Large intestine (tissue), 3 donors: ENCODE data around the gene LY6G6F. TPM values are rescaled to one million over a fixed set of nuclear protein-coding genes. Genes with fewer than 3 reads are reported as not detected.
A peak's percentile ranks its signal among the peaks of the same experiment; 100 is the strongest.

Experiments used
- DNase-seq, 2 donors: peaks; one replicate each; pipeline versions ENCODE4 v3.0.0 to v3.0.0-alpha.2; 2013
- H3K27ac ChIP-seq: one replicate; pipeline ENCODE4 v1.5.1; 2013; ENCODE audit warnings: low read length
- H3K27me3 ChIP-seq: 2 replicates; pipeline ENCODE4 v1.6.1; 2013; ENCODE audit warnings: low read length; ENCODE audit not compliant: control insufficient read depth, insufficient read depth
- H3K36me3 ChIP-seq: 2 replicates; pipeline ENCODE4 v1.6.1; 2013; ENCODE audit warnings: low read length; ENCODE audit not compliant: control insufficient read depth, insufficient read depth
- H3K4me1 ChIP-seq: one replicate; pipeline ENCODE4 v1.6.1; 2013; ENCODE audit warnings: low read length; ENCODE audit not compliant: control insufficient read depth, insufficient read depth
- H3K4me3 ChIP-seq: one replicate; pipeline ENCODE4 v1.5.1; 2013; ENCODE audit warnings: low read length
- H3K9me3 ChIP-seq: one replicate; pipeline ENCODE4 v1.6.1; 2013; ENCODE audit warnings: mild to moderate bottlenecking, low read depth, low read length, moderate library complexity; ENCODE audit not compliant: control insufficient read depth
- WGBS: methylation state at CpG from one replicate; pipeline ENCODE4 v1.1.5; 2013; ENCODE audit warnings: low lambda C conversion rate; ENCODE audit not compliant: insufficient coverage; 5-methylcytosine and 5-hydroxymethylcytosine counted together
- polyA plus RNA-seq: library from polyadenylated mRNA; unstranded; fragments of 120-200 nt; gene quantifications from one replicate; pipeline ENCODE4 v1.2.1, GENCODE V29; 2013

LY6G6F gene
- polyA plus RNA-seq, 1 donor: 0.07 TPM

DNA sequence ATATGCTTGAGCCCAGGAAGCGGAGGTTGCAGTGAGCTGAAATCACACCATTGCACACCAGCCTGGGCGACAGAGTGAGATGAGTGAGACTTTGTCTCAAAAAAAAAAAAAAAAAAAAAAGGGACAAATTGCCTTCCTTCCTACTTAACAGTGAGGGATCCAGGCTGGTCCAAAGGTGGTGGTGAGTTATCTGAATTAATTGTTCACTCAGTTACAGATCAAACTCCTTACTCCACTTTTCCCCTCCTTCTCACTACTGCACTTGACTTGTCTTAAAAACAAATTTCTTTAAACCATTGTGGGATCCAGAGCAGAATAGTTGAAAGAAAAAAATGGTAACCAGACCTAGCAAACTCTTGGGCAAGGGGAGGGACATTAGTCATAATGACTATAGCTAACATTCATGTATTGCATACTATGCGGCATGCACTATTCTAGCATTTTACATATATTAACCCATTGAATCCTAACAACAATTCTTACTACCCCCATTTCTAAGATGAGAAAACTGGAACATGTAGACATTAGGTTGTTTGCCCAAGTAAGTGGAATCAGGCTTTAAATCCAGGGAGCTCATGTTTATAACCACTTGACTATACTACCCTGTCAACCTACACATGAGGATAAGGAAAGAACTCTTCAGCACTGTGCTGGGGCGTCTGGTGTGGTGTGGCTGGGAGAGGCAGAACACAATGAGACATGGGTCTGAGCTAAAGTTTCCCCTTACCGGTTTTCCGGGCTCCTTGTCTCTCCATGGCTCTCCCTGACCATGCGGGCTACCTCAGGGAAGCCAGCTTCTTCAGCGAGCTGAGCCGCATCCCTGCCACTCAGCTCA, 43.3 kb upstream of the LY6G6F start:
- Histone ChIP-seq H3K36me3 (peaks cover 29% of the 10 kb centered on the region), H3K9me3 (no peaks in the 10 kb centered on the region), H3K27me3 (no peaks in the 10 kb centered on the region), H3K4me1 (peaks cover 38% of the 10 kb centered on the region), H3K27ac (peak overlapping the region; percentile 97), H3K4me3 (peak overlapping the region; percentile 93)
- peak in 1 of 2 donors; percentile 72 for DNase-seq
- WGBS: 20% methylated on average over 1 of the region's 9 CpGs

GRCh38 chr6:31663961-31664789, 42.5 kb upstream of the LY6G6F start:
- no peaks in the 10 kb centered on the region for H3K9me3 ChIP-seq
- no peaks in the 10 kb centered on the region for H3K27me3 ChIP-seq
- peak in 1 of 2 donors; percentile 54 for DNase-seq
- H3K36me3 ChIP-seq: peaks cover 34% of the 10 kb centered on the region
- 0% methylated on average over 2 of the region's 17 CpGs for WGBS
- H3K4me1 ChIP-seq: peaks cover 30% of the 10 kb centered on the region
- H3K4me3 ChIP-seq: peak overlapping the region; percentile 93
- H3K27ac ChIP-seq: peak overlapping the region; percentile 97

GRCh38 chr6:31664790-31665500, 41.7 kb upstream of the LY6G6F start, which contains the start of gene GPANK1:
TSS of gene GPANK1 (minus strand) at chr6:31664997. CDS start at chr6:31664478, 519 bp downstream.
- no CpG with 5 or more reads among the region's 39 CpGs for WGBS
- DNase-seq: peak; percentile 95
- Histone ChIP-seq H3K36me3 (peaks cover 42% of the 10 kb centered on the region), H3K9me3 (no peaks in the 10 kb centered on the region), H3K4me1 (peaks cover 25% of the 10 kb centered on the region), H3K27ac (peak within 1 kb of the TSS; percentile 97), H3K27me3 (no peaks in the 10 kb centered on the region), H3K4me3 (peak within 1 kb of the TSS; percentile 93)

- Histone ChIP-seq H3K9me3 (no peaks in the 10 kb centered on the region), H3K36me3 (peaks cover 50% of the 10 kb centered on the region), H3K4me1 (peaks cover 25% of the 10 kb centered on the region), H3K4me3 (peak within 1 kb of the TSS; percentile 93), H3K27ac (peak within 1 kb of the TSS; percentile 97), H3K27me3 (no peaks in the 10 kb centered on the region)
- peak; percentile 97 to 98 for DNase-seq
- no CpG with 5 or more reads among the region's 63 CpGs for WGBS
Measured at GRCh38 chr6:31665501-31666336, 40.9 kb upstream of the LY6G6F start, which contains the start of gene CSNK2B. TSS of gene CSNK2B (plus strand) at chr6:31666080. CDS start at chr6:31666832, 752 bp downstream.

DNA sequence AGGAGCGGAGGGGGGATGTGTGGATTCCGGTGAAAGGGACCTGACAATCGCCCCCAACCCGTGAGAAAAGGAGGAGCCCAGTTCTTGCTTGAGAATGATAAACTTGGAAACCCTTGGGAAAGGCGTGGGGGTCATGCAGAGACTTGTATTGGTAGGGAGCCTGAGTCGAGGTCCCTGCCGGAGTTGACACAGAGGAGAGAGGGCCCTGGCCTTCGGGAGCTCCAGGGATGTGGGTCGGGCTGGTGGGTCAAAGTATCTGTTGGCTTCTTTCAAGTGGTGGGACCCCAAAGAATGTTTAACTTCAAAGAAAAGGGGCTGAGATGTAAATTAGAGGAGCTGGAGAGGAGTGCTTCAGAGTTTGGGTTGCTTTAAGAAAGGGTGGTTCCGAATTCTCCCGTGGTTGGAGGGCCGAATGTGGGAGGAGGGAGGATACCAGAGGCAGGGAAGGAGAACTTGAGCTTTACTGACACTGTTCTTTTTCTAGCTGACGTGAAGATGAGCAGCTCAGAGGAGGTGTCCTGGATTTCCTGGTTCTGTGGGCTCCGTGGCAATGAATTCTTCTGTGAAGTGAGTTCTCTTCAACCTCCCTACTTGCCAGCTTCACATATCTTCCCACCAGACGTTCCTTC, 40.2 kb upstream of the LY6G6F start:
- Histone ChIP-seq H3K27ac (peak overlapping the region; percentile 97), H3K36me3 (peaks cover 57% of the 10 kb centered on the region), H3K4me3 (peak overlapping the region; percentile 93), H3K4me1 (peaks cover 19% of the 10 kb centered on the region), H3K9me3 (no peaks in the 10 kb centered on the region), H3K27me3 (no peaks in the 10 kb centered on the region)
- DNase-seq: no peak
- 11% methylated on average over 6 of the region's 15 CpGs for WGBS

DNA sequence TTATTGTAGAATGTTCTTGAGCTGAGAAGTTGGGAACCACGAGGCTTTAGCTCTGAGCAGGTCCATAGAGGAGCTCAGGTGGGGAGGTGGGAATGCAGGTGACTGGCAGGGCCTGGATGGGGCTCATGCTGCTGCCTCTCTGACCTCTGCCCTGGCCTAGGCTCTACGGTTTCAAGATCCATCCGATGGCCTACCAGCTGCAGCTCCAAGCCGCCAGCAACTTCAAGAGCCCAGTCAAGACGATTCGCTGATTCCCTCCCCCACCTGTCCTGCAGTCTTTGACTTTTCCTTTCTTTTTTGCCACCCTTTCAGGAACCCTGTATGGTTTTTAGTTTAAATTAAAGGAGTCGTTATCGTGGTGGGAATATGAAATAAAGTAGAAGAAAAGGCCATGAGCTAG, 37.0 kb upstream of the LY6G6F start, which contains the start of gene LY6G5B:
Gene LY6G5B, plus strand, starts transcription at position 301 of the 400 bp plus-strand sequence. CDS start 975 bp downstream, outside the sequence.
- no peak within 1 kb of the TSS for H3K4me3 ChIP-seq
- WGBS: 70% methylated on average over 2 of the region's 8 CpGs
- no peak for DNase-seq
- H3K27ac ChIP-seq: no peak within 1 kb of the TSS
- no peaks in the 10 kb centered on the region for H3K27me3 ChIP-seq
- peaks cover 3% of the 10 kb centered on the region for H3K4me1 ChIP-seq
- peaks cover 64% of the 10 kb centered on the region for H3K36me3 ChIP-seq
- no peaks in the 10 kb centered on the region for H3K9me3 ChIP-seq

GRCh38 chr6:31676322-31676903, 30.3 kb upstream of the LY6G6F start:
- Histone ChIP-seq H3K36me3 (peaks cover 20% of the 10 kb centered on the region), H3K27me3 (no peaks in the 10 kb centered on the region), H3K27ac (no peak overlapping the region), H3K9me3 (no peaks in the 10 kb centered on the region), H3K4me1 (peaks cover 9% of the 10 kb centered on the region), H3K4me3 (no peak overlapping the region)
- no peak for DNase-seq
- WGBS: no CpG with 5 or more reads among the region's 4 CpGs

DNA sequence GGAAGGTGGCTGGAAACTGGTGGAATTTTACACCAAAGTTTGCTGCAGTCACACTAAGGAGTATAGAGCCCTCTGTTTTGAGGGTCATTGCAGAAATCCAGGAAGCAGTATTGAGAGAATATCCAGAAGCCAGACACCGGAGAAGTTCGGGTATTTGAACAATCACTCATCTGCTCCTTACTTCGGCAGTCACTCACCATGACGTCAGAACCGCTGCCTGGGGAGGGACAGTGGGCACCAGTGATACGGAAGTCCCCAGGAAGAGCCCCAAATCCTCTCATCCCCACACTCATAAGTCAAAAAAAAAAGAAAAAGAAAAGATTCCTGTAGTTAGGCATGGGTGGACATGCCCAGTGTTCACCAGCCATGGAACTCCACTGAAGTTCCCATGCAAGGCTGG, 29.8 kb upstream of the LY6G6F start:
- WGBS: no CpG with 5 or more reads among the region's 6 CpGs
- Histone ChIP-seq H3K27me3 (no peaks in the 10 kb centered on the region), H3K9me3 (no peaks in the 10 kb centered on the region), H3K27ac (no peak overlapping the region), H3K4me3 (no peak overlapping the region), H3K4me1 (peaks cover 9% of the 10 kb centered on the region), H3K36me3 (peaks cover 15% of the 10 kb centered on the region)
- DNase-seq: no peak

DNA sequence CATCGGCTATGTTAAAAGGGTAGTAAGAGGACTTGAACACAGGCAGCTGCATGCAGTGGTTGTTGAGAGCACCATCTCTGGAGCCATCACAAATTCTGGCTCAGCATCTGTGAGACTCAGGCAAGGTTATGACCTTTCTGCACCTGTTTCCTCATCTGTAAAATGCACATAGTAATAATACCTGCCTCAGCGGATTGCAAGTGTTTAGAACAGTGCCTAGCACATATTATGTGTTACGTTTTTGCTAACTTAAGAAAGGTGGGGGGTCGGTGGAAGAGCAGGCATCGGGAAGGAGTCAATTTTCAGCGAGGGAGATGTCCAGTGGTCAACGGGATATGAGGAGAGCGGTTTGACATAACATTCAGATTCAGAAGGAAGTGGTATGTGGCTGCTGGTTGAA, 28.7 kb upstream of the LY6G6F start:
- peaks cover 9% of the 10 kb centered on the region for H3K4me1 ChIP-seq
- WGBS: 75% methylated on average over 2 of the region's 8 CpGs
- H3K9me3 ChIP-seq: no peaks in the 10 kb centered on the region
- no peaks in the 10 kb centered on the region for H3K27me3 ChIP-seq
- H3K36me3 ChIP-seq: peaks cover 8% of the 10 kb centered on the region
- no peak overlapping the region for H3K27ac ChIP-seq
- no peak overlapping the region for H3K4me3 ChIP-seq
- no peak for DNase-seq
